DOHH2 (cell line): Measurements from ENCODE around the gene ZC3H4.

ENCODE experiments used
- H3F3A ChIP-seq: fragments of 200-600 bp; sonication (generic), shearing (Covaris generic); 2 replicates; pipeline ENCODE4 v1.6.0; 2016; ENCODE audit warnings: antibody characterized with exemption, mild to moderate bottlenecking; ENCODE audit not compliant: control insufficient read depth, insufficient read depth
- H3K27ac ChIP-seq: fragments of 200-600 bp; sonication (generic); 2 replicates; pipeline ENCODE4 v1.5.1; 2014; ENCODE audit warnings: low read depth, mild to moderate bottlenecking, low read length, moderate library complexity
- H3K27me3 ChIP-seq: fragments of 200-600 bp; sonication (generic); 2 replicates; pipeline ENCODE4 v1.6.1; 2014; ENCODE audit warnings: mild to moderate bottlenecking, low read length, mixed read lengths; ENCODE audit not compliant: control insufficient read depth
- H3K36me3 ChIP-seq: fragments of 200-600 bp; sonication (generic); 2 replicates; pipeline ENCODE4 v1.6.1; 2014; ENCODE audit warnings: mild to moderate bottlenecking, low read length, moderate library complexity, mixed read lengths; ENCODE audit not compliant: control insufficient read depth
- H3K4me1 ChIP-seq: fragments of 200-600 bp; sonication (generic); 2 replicates; pipeline ENCODE4 v1.6.1; 2014; ENCODE audit warnings: mild to moderate bottlenecking, low read length, mixed read lengths; ENCODE audit not compliant: control insufficient read depth
- H3K4me2 ChIP-seq: fragments of 200-600 bp; sonication (generic); 2 replicates; pipeline ENCODE4 v1.6.0; 2014; ENCODE audit warnings: mild to moderate bottlenecking, low read length, moderate library complexity
- H3K4me3 ChIP-seq: fragments of 200-600 bp; sonication (generic); 2 replicates; pipeline ENCODE4 v1.5.1; 2014; ENCODE audit warnings: mild to moderate bottlenecking, low read length, mixed read lengths
- H3K79me2 ChIP-seq: fragments of 200-600 bp; sonication (generic); 2 replicates; pipeline ENCODE4 v1.6.1; 2014; ENCODE audit warnings: mild to moderate bottlenecking, low read length, mixed read lengths; ENCODE audit not compliant: control insufficient read depth
- H3K9me2 ChIP-seq: fragments of 200-600 bp; sonication (generic); replicated peaks from 2 replicates; pipeline ENCODE4 v1.6.1; 2014; ENCODE audit warnings: mild to moderate bottlenecking, low read length, mixed read lengths; ENCODE audit not compliant: control insufficient read depth
- H3K9me3 ChIP-seq: fragments of 200-600 bp; sonication (generic); 2 replicates; pipeline ENCODE4 v1.6.1; 2014; ENCODE audit warnings: antibody characterized with exemption, low read length, mixed read lengths; ENCODE audit not compliant: control insufficient read depth, insufficient read depth
- H4K20me1 ChIP-seq: fragments of 200-600 bp; sonication (generic); 2 replicates; pipeline ENCODE4 v1.6.0; 2014; ENCODE audit warnings: low read depth, mild to moderate bottlenecking, antibody characterized with exemption, low read length, moderate library complexity; ENCODE audit not compliant: control insufficient read depth, insufficient read depth
- EZH2phosphoT487 ChIP-seq: fragments of 200-600 bp; sonication (generic); IDR thresholded peaks from 2 replicates; pipeline ENCODE4 v1.6.1; 2017; ENCODE audit warnings: borderline replicate concordance, mild to moderate bottlenecking, antibody characterized with exemption, low read length, moderate library complexity, mixed read lengths
- TF ChIP-seq, protein P1 (sequence below): fragments of 200-600 bp; sonication (generic); IDR thresholded peaks from one replicate; pipeline ENCODE4 v1.5.1; 2014; ENCODE audit warnings: antibody characterized with exemption, mild to moderate bottlenecking, low read depth, low read length; ENCODE audit not compliant: poor library complexity, severe bottlenecking

Gene ZC3H4

DNA sequence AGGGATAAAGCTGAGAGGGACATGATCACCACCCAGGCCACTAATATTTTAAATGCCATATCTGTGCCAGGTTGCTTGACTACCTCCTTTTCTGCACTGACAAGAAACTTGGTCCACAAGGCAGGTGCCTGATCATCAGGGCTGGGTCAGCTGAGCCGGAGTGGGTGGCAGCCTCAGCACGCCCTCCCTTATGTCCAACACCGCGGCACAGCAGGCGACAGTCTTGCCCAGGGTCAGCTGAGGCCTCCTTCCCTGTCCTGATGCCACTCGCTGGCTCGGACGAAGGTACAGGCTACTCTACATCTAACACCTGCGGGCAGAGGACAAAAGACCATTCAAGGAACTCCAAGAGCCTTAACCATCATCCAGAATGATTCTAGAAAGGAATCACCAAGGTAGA lies 16.9 kb downstream of the ZC3H4 start:
- no peaks in the 10 kb centered on the region for H3F3A ChIP-seq
- TF ChIP-seq, protein P1, sequence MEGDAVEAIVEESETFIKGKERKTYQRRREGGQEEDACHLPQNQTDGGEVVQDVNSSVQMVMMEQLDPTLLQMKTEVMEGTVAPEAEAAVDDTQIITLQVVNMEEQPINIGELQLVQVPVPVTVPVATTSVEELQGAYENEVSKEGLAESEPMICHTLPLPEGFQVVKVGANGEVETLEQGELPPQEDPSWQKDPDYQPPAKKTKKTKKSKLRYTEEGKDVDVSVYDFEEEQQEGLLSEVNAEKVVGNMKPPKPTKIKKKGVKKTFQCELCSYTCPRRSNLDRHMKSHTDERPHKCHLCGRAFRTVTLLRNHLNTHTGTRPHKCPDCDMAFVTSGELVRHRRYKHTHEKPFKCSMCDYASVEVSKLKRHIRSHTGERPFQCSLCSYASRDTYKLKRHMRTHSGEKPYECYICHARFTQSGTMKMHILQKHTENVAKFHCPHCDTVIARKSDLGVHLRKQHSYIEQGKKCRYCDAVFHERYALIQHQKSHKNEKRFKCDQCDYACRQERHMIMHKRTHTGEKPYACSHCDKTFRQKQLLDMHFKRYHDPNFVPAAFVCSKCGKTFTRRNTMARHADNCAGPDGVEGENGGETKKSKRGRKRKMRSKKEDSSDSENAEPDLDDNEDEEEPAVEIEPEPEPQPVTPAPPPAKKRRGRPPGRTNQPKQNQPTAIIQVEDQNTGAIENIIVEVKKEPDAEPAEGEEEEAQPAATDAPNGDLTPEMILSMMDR = no peak
- no peak for TF ChIP-seq EZH2phosphoT487
- peaks cover 95% of the 10 kb centered on the region for H3K79me2 ChIP-seq
- no peak overlapping the region for H3K4me2 ChIP-seq
- no peaks in the 10 kb centered on the region for H3K9me2 ChIP-seq
- H3K36me3 ChIP-seq = peaks cover 72% of the 10 kb centered on the region
- H3K4me3 ChIP-seq = no peak overlapping the region
- no peaks in the 10 kb centered on the region for H3K27me3 ChIP-seq
- H3K27ac ChIP-seq = no peak overlapping the region
- H4K20me1 ChIP-seq = peaks cover 9% of the 10 kb centered on the region; the same call in 1 of the 2 replicates
- H3K9me3 ChIP-seq = no peaks in the 10 kb centered on the region
- H3K4me1 ChIP-seq = 0 out of 2 replicates have a peak, but pooled peaks cover 3% of the 10 kb centered on the region

DNA sequence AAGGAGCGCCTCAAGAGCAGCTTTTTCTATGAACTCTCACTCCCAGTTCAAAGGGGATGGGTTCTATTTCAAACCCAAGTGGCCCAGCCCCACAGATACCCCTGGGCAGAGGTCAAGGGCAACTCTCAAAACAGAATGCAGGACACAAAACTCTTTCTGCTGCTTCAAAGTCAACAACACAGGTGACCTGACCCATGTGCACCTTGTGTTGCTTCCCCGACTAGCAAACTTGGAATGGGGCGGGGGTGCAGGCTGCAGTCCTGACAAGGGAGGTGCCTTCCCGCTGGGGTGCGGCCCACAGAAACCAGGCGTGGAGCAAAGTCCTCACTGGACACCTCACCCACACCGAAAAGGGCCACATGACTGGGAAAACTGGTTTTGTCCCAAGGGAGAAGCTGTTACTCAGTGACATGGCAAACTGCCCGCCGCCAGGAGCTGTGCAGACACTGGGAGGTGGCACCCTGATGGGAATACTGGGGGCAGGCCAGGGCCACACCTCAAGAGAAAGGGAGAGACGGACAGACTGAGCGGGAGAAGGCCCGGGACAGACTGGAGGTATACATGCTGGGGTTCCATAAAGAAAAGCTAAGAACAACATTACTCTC lies 17.4 kb downstream of the ZC3H4 start:
- no peaks in the 10 kb centered on the region for H3K9me2 ChIP-seq
- peaks cover 73% of the 10 kb centered on the region for H3K36me3 ChIP-seq
- 0 out of 2 replicates have a peak, but pooled peaks cover 3% of the 10 kb centered on the region for H3K4me1 ChIP-seq
- peaks cover 9% of the 10 kb centered on the region; the same call in 1 of the 2 replicates for H4K20me1 ChIP-seq
- H3F3A ChIP-seq = no peaks in the 10 kb centered on the region
- no peaks in the 10 kb centered on the region for H3K27me3 ChIP-seq
- H3K4me3 ChIP-seq = no peak overlapping the region
- no peak overlapping the region for H3K27ac ChIP-seq
- H3K79me2 ChIP-seq = peaks cover 90% of the 10 kb centered on the region
- TF ChIP-seq, protein P1 = no peak
- TF ChIP-seq EZH2phosphoT487 = no peak
- H3K9me3 ChIP-seq = no peaks in the 10 kb centered on the region
- no peak overlapping the region for H3K4me2 ChIP-seq

DNA sequence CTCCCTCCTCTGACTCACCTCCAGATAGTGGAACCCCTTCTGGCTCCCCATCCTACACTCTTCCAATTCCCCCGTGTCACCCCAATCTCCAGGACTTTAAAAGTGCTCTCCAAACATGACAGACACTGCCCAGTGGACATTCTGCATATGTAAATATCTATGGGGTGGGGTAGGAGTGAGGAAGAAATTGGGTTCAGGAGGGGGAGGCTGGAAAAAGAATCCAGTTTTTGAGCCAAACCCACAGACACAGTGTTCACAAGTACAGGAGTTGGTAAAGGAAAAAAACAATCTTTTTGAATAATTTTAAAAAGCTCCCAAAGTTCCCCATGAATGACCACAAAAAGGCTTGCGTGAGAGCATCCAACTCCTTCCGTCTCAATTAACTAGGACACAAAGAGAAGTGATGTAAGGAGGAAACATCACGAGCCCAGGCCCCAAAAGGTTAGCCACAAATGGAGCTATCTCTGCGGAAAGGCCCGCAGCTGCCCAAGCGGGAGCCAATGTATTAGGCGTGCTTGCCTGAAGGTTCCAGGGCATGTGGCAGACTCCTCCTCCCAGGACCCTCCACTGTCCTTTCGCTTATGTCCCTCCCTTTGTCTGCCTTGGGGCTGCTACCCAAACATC lies 18.0 kb downstream of the ZC3H4 start:
- no peak overlapping the region for H3K4me2 ChIP-seq
- TF ChIP-seq EZH2phosphoT487 = no peak
- TF ChIP-seq, protein P1 = no peak
- H4K20me1 ChIP-seq = peaks cover 9% of the 10 kb centered on the region; the same call in 1 of the 2 replicates
- H3K36me3 ChIP-seq = peaks cover 78% of the 10 kb centered on the region
- no peaks in the 10 kb centered on the region for H3F3A ChIP-seq
- no peaks in the 10 kb centered on the region for H3K9me3 ChIP-seq
- no peak overlapping the region for H3K4me3 ChIP-seq
- H3K4me1 ChIP-seq = 0 out of 2 replicates have a peak, but pooled peaks cover 3% of the 10 kb centered on the region
- no peaks in the 10 kb centered on the region for H3K27me3 ChIP-seq
- H3K9me2 ChIP-seq = no peaks in the 10 kb centered on the region
- H3K27ac ChIP-seq = no peak overlapping the region
- peaks cover 90% of the 10 kb centered on the region for H3K79me2 ChIP-seq
